Activated CD8-positive, alpha-beta T cell treated with anti-CD3 and anti-CD28 coated beads for 36 hours (primary cell): Measurements from ENCODE around the gene AARS2. TPM values are rescaled to one million over a fixed set of nuclear protein-coding genes. Genes with fewer than 3 reads are reported as not detected.
"Not testable (repeated sequence)": the region's sequence is repeated elsewhere in the genome, so short reads cannot be mapped to it uniquely, and the experiment has no call there.

Experiments used
- ATAC-seq: fragments of 200-7000 bp; cut with Tn5 transposase; one replicate; pipeline ENCODE4 v1.10.0; 2021; ENCODE audit warnings: mild to moderate bottlenecking, moderate library complexity
- CTCF ChIA-PET: fragments of 350-600 bp; sonication (Branson Sonifier 250); formaldehyde crosslinking; loops from one replicate; lab custom pipeline; 2021; ENCODE audit warnings: antibody characterized with exemption; lab: Charles Lee
- POLR2A ChIA-PET: fragments of 350-600 bp; sonication (Branson Sonifier 250); formaldehyde crosslinking; loops from one replicate; lab custom pipeline; 2021; ENCODE audit warnings: antibody characterized with exemption; lab: Charles Lee
- DNase-seq: peaks from one replicate; pipeline ENCODE4 v3.0.0-alpha.2; 2020
- H3K27ac Mint-ChIP-seq: one replicate; pipeline ENCODE4 v1.8.0; 2021; ENCODE audit warnings: mild to moderate bottlenecking, mixed read lengths
- H3K27me3 Mint-ChIP-seq: one replicate; pipeline ENCODE4 v1.8.0; 2021; ENCODE audit warnings: mixed read lengths
- H3K36me3 Mint-ChIP-seq: one replicate; pipeline ENCODE4 v1.8.0; 2021; ENCODE audit warnings: low read depth, mixed read lengths
- H3K4me1 Mint-ChIP-seq: one replicate; pipeline ENCODE4 v1.8.0; 2021; ENCODE audit warnings: low read depth, mixed read lengths
- H3K4me3 Mint-ChIP-seq: one replicate; pipeline ENCODE4 v1.8.0; 2021; ENCODE audit warnings: mild to moderate bottlenecking, moderate library complexity, mixed read lengths
- H3K9me3 Mint-ChIP-seq: one replicate; pipeline ENCODE4 v1.8.0; 2021; ENCODE audit warnings: mixed read lengths
- CTCF ChIP-seq: fragments of 200-600 bp; IDR thresholded peaks from one replicate; pipeline ENCODE4 v1.8.0; 2022; ENCODE audit warnings: antibody characterized with exemption, mild to moderate bottlenecking
- intact Hi-C: fragments of 100-400 bp; cut with micrococcal nuclease; formaldehyde crosslinking; loops from one replicate; pipeline ENCODE4 v1.10.0; 2022
- total RNA-seq, 2 experiments: library from RNA; stranded (reverse); gene quantifications; one replicate each; pipeline ENCODE4 v1.2.3, GENCODE V29; 2021

AARS2 gene
- total RNA-seq, 2 experiments from 2014 or later: 16.2 to 16.3 TPM

GRCh38 chr6:44332585-44332984 is 19.4 kb upstream of the AARS2 start:
- Mint-ChIP-seq H3K4me1 (no peaks in the 10 kb centered on the region), H3K27me3 (peaks cover 19% of the 10 kb centered on the region), H3K36me3 (no peaks in the 10 kb centered on the region), H3K9me3 (no peaks in the 10 kb centered on the region), H3K27ac (no peak overlapping the region), H3K4me3 (no peak overlapping the region)
- TF ChIP-seq CTCF: no peak
- POLR2A ChIA-PET: interaction anchor here (0.7 to 1.1 kb wide), 3 partner anchors 10 to 76 kb away, joined by 3 read pairs; partner anchors contain the start of gene SPATS1
- no peak for DNase-seq
- CTCF ChIA-PET: interaction anchor here (0.7 to 8.4 kb wide), 4 partner anchors 11 to 254 kb away, joined by 4 to 165 read pairs (median 6); partner anchors contain the start of genes AARS2, NFKBIE and TMEM151B
- intact Hi-C loops: no loop called here
- ATAC-seq: no peak

DNA sequence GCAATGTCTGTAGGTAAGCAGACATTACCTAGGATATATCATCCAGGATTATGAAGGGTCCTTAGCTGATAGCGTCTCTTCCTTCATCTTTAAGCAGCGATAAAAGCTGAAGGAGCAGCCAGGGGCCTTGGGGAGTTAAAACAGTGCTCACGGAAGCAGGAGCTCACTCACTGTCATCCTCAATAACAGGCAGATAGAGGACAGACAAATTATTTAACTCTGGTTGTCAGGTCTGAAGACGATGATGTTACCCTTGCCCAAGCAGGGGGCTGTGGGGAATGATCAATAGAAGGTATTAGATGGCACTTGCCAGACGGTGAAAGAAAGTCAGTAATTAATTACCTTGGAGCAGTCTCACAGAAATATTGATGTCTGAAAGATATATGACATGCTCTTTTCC is 16.7 kb upstream of the AARS2 start:
- DNase-seq: no peak
- CTCF ChIA-PET: interaction anchor here (0.8 to 1.6 kb wide), 6 partner anchors 8 to 73 kb away, joined by 3 to 5 read pairs (median 4); partner anchors contain the start of gene AARS2
- intact Hi-C loops: no loop called here
- Mint-ChIP-seq H3K9me3 (no peaks in the 10 kb centered on the region), H3K4me1 (no peaks in the 10 kb centered on the region), H3K27ac (no peak overlapping the region), H3K4me3 (no peak overlapping the region), H3K36me3 (no peaks in the 10 kb centered on the region), H3K27me3 (peaks cover 22% of the 10 kb centered on the region)
- TF ChIP-seq CTCF: no peak
- POLR2A ChIA-PET: no interaction called here
- no peak for ATAC-seq

- intact Hi-C loops, ATAC-seq, DNase-seq, H3K27ac Mint-ChIP-seq, H3K4me1 Mint-ChIP-seq, H3K36me3 Mint-ChIP-seq, H3K4me3 Mint-ChIP-seq, POLR2A ChIA-PET, H3K9me3 Mint-ChIP-seq: not testable (repeated sequence)
- H3K27me3 Mint-ChIP-seq: peaks cover 19% of the 10 kb centered on the region
- CTCF ChIA-PET: interaction anchor here (1.3 to 1.6 kb wide), 2 partner anchors 10 kb away, joined by 4 to 5 read pairs; no protein-coding TSS in a partner anchor
Measured at GRCh38 chr6:44328203-44328602, 15.1 kb upstream of the AARS2 start.

DNA sequence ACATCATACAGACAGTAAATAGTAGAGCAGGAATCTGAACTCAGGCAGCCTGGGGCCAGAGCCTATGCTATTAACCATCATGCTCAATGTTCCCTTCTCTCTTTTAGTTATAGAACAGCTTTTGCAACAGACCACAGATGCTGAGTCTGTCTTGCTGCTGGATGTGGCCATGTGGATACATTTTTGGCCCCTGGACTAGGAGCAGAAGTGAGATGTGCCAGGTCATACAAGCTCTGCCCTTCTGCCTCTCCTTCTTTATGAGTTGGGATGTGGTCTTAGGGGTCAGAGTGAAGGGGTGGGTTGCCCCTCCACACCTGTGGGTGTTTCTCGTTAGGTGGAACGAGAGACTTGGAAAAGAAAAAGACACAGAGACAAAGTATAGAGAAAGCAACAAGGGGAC is 14.6 kb upstream of the AARS2 start:
- POLR2A ChIA-PET: no interaction called here
- H3K36me3 Mint-ChIP-seq: no peaks in the 10 kb centered on the region
- no peak overlapping the region for H3K27ac Mint-ChIP-seq
- H3K4me3 Mint-ChIP-seq: no peak overlapping the region
- no peaks in the 10 kb centered on the region for H3K4me1 Mint-ChIP-seq
- peaks cover 19% of the 10 kb centered on the region for H3K27me3 Mint-ChIP-seq
- no peak for ATAC-seq
- intact Hi-C loops: no loop called here
- DNase-seq: no peak
- no peaks in the 10 kb centered on the region for H3K9me3 Mint-ChIP-seq
- CTCF ChIA-PET: interaction anchor here (1.2 to 2.0 kb wide), 4 partner anchors 11 to 23 kb away, joined by 3 to 5 read pairs (median 4); partner anchors contain the start of gene AARS2
- TF ChIP-seq CTCF: no peak

DNA sequence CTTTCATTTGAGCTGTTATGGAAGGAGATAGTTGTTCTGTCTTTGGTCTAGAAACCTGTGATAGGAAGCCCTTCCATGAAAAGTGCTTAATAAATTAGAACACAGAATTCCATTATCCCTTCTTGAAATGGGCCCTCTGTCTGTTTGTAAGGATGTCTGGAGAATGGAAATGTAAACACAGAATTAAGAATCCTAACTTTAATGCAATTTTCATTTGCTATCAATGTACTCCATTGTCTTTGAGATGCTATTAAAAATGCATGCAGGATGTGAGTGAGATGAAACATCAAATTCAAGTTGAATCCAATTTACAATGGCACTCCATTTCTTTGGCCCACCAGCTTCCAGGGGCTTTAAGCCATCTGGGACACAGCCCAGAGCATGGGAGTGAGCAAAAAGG is 13.9 kb upstream of the AARS2 start:
- no peaks in the 10 kb centered on the region for H3K9me3 Mint-ChIP-seq
- no peaks in the 10 kb centered on the region for H3K36me3 Mint-ChIP-seq
- no peak for TF ChIP-seq CTCF
- H3K27me3 Mint-ChIP-seq: peaks cover 15% of the 10 kb centered on the region
- no peak for DNase-seq
- ChIA-PET CTCF (interaction anchor here (1.2 to 2.0 kb wide), 4 partner anchors 11 to 22 kb away, joined by 3 to 5 read pairs (median 4); partner anchors contain the start of gene AARS2), POLR2A (no interaction called here)
- intact Hi-C loops: no loop called here
- H3K4me1 Mint-ChIP-seq: no peaks in the 10 kb centered on the region
- ATAC-seq: no peak
- H3K27ac Mint-ChIP-seq: no peak overlapping the region
- no peak overlapping the region for H3K4me3 Mint-ChIP-seq
